HepG2 (cell line): ENCODE data around the gene NPPC. TPM values are rescaled to one million over a fixed set of nuclear protein-coding genes. Genes with fewer than 3 reads are reported as not detected.

Experiments
- FOXP1 ChIP-seq, 2 experiments: fragments of 450-650 bp in 1 of 2; IDR thresholded peaks; 2 replicates each; pipeline ENCODE4 v1.6.1; 2017 to 2018; ENCODE audit warnings: antibody characterized with exemption in 1 of 2
- NFATC3 ChIP-seq: sonication (generic); formaldehyde crosslinking; IDR thresholded peaks from 2 replicates; pipeline ENCODE4 v1.5.1; 2020; ENCODE audit warnings: mild to moderate bottlenecking, missing genetic modification reagents
- PCBP1 ChIP-seq: fragments of 200-400 bp; formaldehyde crosslinking; IDR thresholded peaks from 2 replicates; pipeline ENCODE4 v1.6.1; 2017; ENCODE audit warnings: mild to moderate bottlenecking, low read depth, low read length, borderline replicate concordance
- SP1 ChIP-seq, 2 experiments: fragments of 450-650 bp in 1 of 2; sonication (generic) in 1 of 2; formaldehyde crosslinking in 1 of 2; IDR thresholded peaks; 2 replicates each; pipeline versions ENCODE4 v1.4.0 to v1.6.1; 2016 to 2020; ENCODE audit warnings: missing genetic modification reagents in 1 of 2
- SP4 ChIP-seq: sonication (generic); formaldehyde crosslinking; IDR thresholded peaks from 2 replicates; pipeline ENCODE4 v1.8.1; 2023; ENCODE audit warnings: mild to moderate bottlenecking, missing genetic modification reagents
- TRIM24 ChIP-seq: sonication (generic); formaldehyde crosslinking; IDR thresholded peaks from 2 replicates; pipeline ENCODE4 v1.8.0; 2022; ENCODE audit warnings: mild to moderate bottlenecking, missing genetic modification reagents
- TSC22D2 ChIP-seq: sonication (generic); formaldehyde crosslinking; IDR thresholded peaks from 2 replicates; pipeline ENCODE4 v1.5.1; 2020; ENCODE audit warnings: missing genetic modification reagents, mild to moderate bottlenecking, borderline replicate concordance
- ZFP90 ChIP-seq: sonication (generic); formaldehyde crosslinking; IDR thresholded peaks from 2 replicates; pipeline ENCODE4 v1.8.0; 2022; ENCODE audit warnings: missing genetic modification reagents, mild to moderate bottlenecking, inconsistent platforms, borderline replicate concordance
- ZNF562 ChIP-seq: sonication (generic); formaldehyde crosslinking; IDR thresholded peaks from 2 replicates; pipeline ENCODE4 v1.8.0; 2022; ENCODE audit warnings: missing genetic modification reagents, borderline replicate concordance
- polyA plus RNA-seq, 8 experiments: library from polyadenylated mRNA; depleted of rRNA in 3 of 8; stranded (reverse) in 7 of 8; unstranded in 1 of 8; fragments of >200 nt; fragmentation: Illumina TruSeq in 4 of 8; extraction: Trizol in 4 of 8; gene quantifications; 2 replicates each; pipeline versions ENCODE4 v1.2.1 to v1.2.3, GENCODE V29; 2011 to 2016; ENCODE audit warnings: low read depth in 4 of 8, missing spikeins in 1 of 8, mixed read lengths in 1 of 8; ENCODE audit not compliant: insufficient read depth in 1 of 8
- total RNA-seq, 5 experiments: library from RNA; depleted of rRNA; stranded (reverse); fragments of >200 nt; fragmentation: Illumina TruSeq; extraction: Trizol; gene quantifications; 2 replicates each; pipeline ENCODE4 v1.2.3, GENCODE V29; 2016; ENCODE audit warnings: low read depth in 1 of 5
- TF ChIP-seq, protein P1 (sequence below): sonication (generic); formaldehyde crosslinking; IDR thresholded peaks from 2 replicates; pipeline ENCODE4 v1.4.0; 2020; ENCODE audit warnings: missing genetic modification reagents
- TF ChIP-seq, protein P2 (sequence below): sonication (generic); formaldehyde crosslinking; IDR thresholded peaks from 2 replicates; pipeline ENCODE4 v1.4.0; 2020; ENCODE audit warnings: mild to moderate bottlenecking, missing genetic modification reagents
- TF ChIP-seq, protein P3 (sequence below): sonication (generic); formaldehyde crosslinking; IDR thresholded peaks from 2 replicates; pipeline ENCODE4 v1.8.0; 2022; ENCODE audit warnings: missing genetic modification reagents, mild to moderate bottlenecking, borderline replicate concordance
- TF ChIP-seq, protein P4 (sequence below): sonication (generic); formaldehyde crosslinking; IDR thresholded peaks from 2 replicates; pipeline ENCODE4 v1.8.0; 2022; ENCODE audit warnings: missing genetic modification reagents, low read depth, mild to moderate bottlenecking, borderline replicate concordance
- TF ChIP-seq, protein P5 (sequence below): sonication (generic); formaldehyde crosslinking; IDR thresholded peaks from 2 replicates; pipeline ENCODE4 v1.8.0; 2022; ENCODE audit warnings: mild to moderate bottlenecking, missing genetic modification reagents
- TF ChIP-seq, protein P6 (sequence below): sonication (generic); formaldehyde crosslinking; IDR thresholded peaks from 2 replicates; pipeline ENCODE4 v1.5.0; 2020; ENCODE audit warnings: mild to moderate bottlenecking, missing genetic modification reagents

The NPPC gene
- total and polyA plus RNA-seq, 2 of the 13 experiments (the other 11 are each of a cell fraction or from before 2014, with no cell fraction given): 0.11 TPM; not detected in 1

DNA sequence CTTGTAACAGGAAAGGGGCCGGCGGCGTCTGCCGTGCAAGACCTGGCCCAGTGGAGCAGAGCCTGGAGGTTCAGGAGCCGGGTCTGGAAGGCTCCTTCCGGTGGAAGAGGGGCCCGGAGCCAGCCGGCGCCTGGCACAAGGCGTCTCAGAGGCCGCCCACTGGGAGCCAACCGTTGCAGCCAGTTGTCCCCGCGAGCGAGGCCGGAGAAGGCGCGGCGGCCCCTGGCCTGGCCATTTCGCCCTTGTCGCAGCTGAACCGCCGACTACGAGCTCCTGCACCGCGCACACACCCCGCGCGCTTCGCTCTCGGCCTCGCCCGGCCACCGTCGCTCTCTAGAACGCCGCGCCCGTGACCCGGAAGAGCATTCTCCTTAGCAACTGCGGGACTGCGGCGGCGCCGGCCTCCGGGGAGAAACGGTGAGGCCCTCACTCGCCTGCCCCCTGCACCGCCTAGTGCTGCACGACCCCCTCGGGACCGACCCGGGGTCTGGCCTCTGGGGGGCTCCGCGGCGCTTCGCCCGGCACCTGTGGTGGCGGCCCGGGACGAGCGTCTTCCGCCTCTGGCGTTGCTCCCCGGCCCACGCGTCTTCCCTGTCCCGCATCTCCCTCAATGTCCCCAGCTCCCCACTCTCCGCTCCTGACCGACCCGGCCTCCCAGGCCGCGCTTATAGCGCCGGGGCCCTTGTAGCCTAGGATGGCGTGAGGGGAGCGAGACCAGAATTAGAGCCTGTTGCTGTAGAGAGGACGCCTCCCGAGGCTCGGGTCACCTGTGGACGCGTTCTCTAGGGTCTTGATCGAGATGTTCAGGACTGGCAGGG lies 35.4 kb upstream of the NPPC start, which contains the start of gene DIS3L2 (continued):
- TF ChIP-seq FOXP1 (IDR thresholded peaks at IDR 0.05) (no peak), FOXP1 (CRISPR knock-in tag; IDR thresholded peaks at IDR 0.05) (no peak), TRIM24 (no peak), ZFP90 (CRISPR knock-in tag) (peak; percentile 95), TSC22D2 (CRISPR knock-in tag) (no peak), NFATC3 (peak; percentile 44; the same call in 1 of the 2 replicates), SP1 (IDR thresholded peaks at IDR 0.05) (no peak), SP1 (CRISPR knock-in tag; IDR thresholded peaks at IDR 0.05) (no peak; the same call in 1 of the 2 replicates), PCBP1 (no peak), SP4 (CRISPR knock-in tag) (peak; percentile 79), ZNF562 (CRISPR knock-in tag) (no peak)
- TF ChIP-seq, protein P1, sequence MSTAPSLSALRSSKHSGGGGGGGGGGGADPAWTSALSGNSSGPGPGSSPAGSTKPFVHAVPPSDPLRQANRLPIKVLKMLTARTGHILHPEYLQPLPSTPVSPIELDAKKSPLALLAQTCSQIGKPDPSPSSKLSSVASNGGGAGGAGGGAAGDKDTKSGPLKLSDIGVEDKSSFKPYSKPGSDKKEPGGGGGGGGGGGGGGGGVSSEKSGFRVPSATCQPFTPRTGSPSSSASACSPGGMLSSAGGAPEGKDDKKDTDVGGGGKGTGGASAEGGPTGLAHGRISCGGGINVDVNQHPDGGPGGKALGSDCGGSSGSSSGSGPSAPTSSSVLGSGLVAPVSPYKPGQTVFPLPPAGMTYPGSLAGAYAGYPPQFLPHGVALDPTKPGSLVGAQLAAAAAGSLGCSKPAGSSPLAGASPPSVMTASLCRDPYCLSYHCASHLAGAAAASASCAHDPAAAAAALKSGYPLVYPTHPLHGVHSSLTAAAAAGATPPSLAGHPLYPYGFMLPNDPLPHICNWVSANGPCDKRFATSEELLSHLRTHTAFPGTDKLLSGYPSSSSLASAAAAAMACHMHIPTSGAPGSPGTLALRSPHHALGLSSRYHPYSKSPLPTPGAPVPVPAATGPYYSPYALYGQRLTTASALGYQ (CRISPR knock-in tag): peak; percentile 91
- TF ChIP-seq, protein P2, sequence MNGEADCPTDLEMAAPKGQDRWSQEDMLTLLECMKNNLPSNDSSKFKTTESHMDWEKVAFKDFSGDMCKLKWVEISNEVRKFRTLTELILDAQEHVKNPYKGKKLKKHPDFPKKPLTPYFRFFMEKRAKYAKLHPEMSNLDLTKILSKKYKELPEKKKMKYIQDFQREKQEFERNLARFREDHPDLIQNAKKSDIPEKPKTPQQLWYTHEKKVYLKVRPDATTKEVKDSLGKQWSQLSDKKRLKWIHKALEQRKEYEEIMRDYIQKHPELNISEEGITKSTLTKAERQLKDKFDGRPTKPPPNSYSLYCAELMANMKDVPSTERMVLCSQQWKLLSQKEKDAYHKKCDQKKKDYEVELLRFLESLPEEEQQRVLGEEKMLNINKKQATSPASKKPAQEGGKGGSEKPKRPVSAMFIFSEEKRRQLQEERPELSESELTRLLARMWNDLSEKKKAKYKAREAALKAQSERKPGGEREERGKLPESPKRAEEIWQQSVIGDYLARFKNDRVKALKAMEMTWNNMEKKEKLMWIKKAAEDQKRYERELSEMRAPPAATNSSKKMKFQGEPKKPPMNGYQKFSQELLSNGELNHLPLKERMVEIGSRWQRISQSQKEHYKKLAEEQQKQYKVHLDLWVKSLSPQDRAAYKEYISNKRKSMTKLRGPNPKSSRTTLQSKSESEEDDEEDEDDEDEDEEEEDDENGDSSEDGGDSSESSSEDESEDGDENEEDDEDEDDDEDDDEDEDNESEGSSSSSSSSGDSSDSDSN: peak; percentile 97
- TF ChIP-seq, protein P3, sequence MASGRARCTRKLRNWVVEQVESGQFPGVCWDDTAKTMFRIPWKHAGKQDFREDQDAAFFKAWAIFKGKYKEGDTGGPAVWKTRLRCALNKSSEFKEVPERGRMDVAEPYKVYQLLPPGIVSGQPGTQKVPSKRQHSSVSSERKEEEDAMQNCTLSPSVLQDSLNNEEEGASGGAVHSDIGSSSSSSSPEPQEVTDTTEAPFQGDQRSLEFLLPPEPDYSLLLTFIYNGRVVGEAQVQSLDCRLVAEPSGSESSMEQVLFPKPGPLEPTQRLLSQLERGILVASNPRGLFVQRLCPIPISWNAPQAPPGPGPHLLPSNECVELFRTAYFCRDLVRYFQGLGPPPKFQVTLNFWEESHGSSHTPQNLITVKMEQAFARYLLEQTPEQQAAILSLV (CRISPR knock-in tag): peak; percentile 86; the same call in 1 of the 2 replicates
- TF ChIP-seq, protein P4, sequence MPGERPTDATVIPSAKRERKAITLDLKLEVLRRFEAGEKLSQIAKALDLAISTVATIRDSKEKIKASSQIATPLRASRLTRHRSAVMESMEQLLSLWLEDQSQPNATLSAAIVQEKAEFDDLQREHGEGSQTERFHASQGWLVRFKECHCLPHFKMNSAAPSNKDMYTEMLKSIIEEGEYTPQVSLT (CRISPR knock-in tag): no peak
- TF ChIP-seq, protein P5, sequence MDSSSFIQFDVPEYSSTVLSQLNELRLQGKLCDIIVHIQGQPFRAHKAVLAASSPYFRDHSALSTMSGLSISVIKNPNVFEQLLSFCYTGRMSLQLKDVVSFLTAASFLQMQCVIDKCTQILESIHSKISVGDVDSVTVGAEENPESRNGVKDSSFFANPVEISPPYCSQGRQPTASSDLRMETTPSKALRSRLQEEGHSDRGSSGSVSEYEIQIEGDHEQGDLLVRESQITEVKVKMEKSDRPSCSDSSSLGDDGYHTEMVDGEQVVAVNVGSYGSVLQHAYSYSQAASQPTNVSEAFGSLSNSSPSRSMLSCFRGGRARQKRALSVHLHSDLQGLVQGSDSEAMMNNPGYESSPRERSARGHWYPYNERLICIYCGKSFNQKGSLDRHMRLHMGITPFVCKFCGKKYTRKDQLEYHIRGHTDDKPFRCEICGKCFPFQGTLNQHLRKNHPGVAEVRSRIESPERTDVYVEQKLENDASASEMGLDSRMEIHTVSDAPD (CRISPR knock-in tag): peak; percentile 85
- TF ChIP-seq, protein P6, sequence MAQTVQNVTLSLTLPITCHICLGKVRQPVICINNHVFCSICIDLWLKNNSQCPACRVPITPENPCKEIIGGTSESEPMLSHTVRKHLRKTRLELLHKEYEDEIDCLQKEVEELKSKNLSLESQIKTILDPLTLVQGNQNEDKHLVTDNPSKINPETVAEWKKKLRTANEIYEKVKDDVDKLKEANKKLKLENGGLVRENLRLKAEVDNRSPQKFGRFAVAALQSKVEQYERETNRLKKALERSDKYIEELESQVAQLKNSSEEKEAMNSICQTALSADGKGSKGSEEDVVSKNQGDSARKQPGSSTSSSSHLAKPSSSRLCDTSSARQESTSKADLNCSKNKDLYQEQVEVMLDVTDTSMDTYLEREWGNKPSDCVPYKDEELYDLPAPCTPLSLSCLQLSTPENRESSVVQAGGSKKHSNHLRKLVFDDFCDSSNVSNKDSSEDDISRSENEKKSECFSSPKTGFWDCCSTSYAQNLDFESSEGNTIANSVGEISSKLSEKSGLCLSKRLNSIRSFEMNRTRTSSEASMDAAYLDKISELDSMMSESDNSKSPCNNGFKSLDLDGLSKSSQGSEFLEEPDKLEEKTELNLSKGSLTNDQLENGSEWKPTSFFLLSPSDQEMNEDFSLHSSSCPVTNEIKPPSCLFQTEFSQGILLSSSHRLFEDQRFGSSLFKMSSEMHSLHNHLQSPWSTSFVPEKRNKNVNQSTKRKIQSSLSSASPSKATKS (CRISPR knock-in tag): no peak
